ENCODE measurements around the gene PCDHGB4.

The PCDHGB4 gene

DNA sequence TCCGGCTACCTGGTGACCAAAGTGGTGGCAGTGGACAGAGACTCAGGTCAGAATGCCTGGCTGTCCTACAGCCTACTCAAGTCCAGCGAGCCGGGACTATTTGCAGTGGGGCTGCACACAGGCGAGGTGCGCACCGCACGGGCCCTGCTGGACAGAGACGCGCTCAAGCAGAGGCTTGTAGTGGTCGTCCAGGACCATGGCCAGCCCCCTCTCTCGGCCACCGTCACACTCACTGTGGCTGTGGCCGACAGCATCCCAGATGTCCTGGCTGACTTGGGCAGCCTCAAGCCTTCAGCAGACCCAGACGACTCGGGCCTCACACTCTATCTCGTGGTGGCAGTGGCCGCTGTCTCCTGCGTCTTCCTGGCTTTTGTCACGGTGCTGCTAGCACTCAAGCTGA lies 30.5 kb upstream of the PCDHGB4 start:
- no peak for DNase-seq (ENCODE audit: low spot score)
- TF ChIP-seq, protein P1, sequence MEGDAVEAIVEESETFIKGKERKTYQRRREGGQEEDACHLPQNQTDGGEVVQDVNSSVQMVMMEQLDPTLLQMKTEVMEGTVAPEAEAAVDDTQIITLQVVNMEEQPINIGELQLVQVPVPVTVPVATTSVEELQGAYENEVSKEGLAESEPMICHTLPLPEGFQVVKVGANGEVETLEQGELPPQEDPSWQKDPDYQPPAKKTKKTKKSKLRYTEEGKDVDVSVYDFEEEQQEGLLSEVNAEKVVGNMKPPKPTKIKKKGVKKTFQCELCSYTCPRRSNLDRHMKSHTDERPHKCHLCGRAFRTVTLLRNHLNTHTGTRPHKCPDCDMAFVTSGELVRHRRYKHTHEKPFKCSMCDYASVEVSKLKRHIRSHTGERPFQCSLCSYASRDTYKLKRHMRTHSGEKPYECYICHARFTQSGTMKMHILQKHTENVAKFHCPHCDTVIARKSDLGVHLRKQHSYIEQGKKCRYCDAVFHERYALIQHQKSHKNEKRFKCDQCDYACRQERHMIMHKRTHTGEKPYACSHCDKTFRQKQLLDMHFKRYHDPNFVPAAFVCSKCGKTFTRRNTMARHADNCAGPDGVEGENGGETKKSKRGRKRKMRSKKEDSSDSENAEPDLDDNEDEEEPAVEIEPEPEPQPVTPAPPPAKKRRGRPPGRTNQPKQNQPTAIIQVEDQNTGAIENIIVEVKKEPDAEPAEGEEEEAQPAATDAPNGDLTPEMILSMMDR (IDR thresholded peaks at IDR 0.05; ENCODE audit: extremely low read depth, insufficient read depth, missing control alignments) = no peak
- in situ Hi-C loops (cut with MboI; ENCODE audit: low pct_unique_long_range_greater_than_20kb, low sequenced_read_pairs, unreplicated experiment) = no loop called here

GRCh38 chr5:141359790-141360426 lies 27.6 kb upstream of the PCDHGB4 start, which contains the start of gene PCDHGB2:
TSS of gene PCDHGB2 (plus strand) at chr5:141359994. CDS start at chr5:141360136, 142 bp downstream.
- peak; percentile 61 for DNase-seq (ENCODE audit: low spot score)
- TF ChIP-seq, protein P1 (IDR thresholded peaks at IDR 0.05; ENCODE audit: extremely low read depth, insufficient read depth, missing control alignments) = peak; percentile 40
- in situ Hi-C loops (cut with MboI; ENCODE audit: low pct_unique_long_range_greater_than_20kb, low sequenced_read_pairs, unreplicated experiment) = no loop called here

DNA sequence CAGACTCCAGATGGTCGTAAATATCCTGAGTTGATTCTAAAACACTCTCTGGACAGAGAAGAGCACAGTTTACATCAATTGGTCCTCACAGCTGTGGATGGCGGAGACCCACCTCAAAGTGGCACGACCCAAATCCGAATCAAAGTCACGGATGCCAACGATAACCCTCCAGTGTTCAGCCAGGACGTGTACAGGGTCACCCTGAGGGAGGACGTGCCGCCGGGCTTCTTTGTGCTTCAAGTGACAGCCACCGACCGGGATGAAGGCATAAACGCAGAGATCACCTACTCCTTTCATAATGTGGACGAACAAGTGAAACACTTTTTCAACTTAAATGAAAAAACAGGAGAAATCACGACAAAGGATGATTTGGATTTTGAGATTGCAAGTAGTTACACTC lies 26.8 kb upstream of the PCDHGB4 start:
- no peak for DNase-seq (ENCODE audit: low spot score)
- in situ Hi-C loops (cut with MboI; ENCODE audit: low pct_unique_long_range_greater_than_20kb, low sequenced_read_pairs, unreplicated experiment) = no loop called here
- TF ChIP-seq, protein P1 (IDR thresholded peaks at IDR 0.05; ENCODE audit: extremely low read depth, insufficient read depth, missing control alignments) = no peak

GRCh38 chr5:141362719-141363118 lies 24.8 kb upstream of the PCDHGB4 start:
- in situ Hi-C loops (cut with MboI; ENCODE audit: low pct_unique_long_range_greater_than_20kb, low sequenced_read_pairs, unreplicated experiment) = no loop called here
- TF ChIP-seq, protein P1 (IDR thresholded peaks at IDR 0.05; ENCODE audit: extremely low read depth, insufficient read depth, missing control alignments) = no peak
- DNase-seq (ENCODE audit: low spot score) = no peak

DNA sequence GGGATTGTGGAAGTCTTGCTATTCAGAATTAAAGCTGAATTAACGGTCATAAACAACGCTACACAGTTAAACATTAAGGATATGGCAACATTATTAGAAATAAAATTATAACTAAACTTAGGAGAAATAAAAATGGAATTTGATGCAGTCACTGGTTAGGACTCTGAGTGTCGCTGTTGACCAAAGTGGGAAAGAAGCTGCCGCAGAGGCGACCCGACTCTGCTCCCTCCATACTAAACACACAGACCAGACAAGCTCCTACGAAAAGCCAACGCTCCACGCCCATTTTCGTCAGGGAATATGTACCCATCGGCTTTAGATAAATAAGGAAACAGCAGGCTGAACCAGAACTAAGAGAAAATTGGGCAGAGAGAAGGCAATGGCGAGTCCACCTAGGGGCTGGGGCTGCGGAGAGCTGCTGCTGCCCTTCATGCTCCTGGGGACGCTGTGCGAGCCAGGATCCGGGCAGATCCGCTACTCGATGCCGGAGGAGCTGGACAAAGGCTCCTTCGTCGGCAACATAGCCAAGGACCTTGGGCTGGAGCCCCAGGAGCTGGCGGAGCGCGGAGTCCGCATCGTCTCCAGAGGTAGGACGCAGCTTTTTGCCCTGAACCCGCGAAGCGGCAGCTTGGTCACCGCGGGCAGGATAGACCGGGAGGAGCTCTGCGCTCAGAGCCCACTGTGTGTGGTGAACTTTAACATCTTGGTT lies 23.4 kb upstream of the PCDHGB4 start, which contains the start of gene PCDHGA5:
Gene PCDHGA5 (plus strand): TSS at position 211 of the 709 bp plus-strand sequence. CDS start 169 bp downstream, at position 380.
- in situ Hi-C loops (cut with MboI; ENCODE audit: low pct_unique_long_range_greater_than_20kb, low sequenced_read_pairs, unreplicated experiment) = no loop called here
- TF ChIP-seq, protein P1 (IDR thresholded peaks at IDR 0.05; ENCODE audit: extremely low read depth, insufficient read depth, missing control alignments) = no peak

GRCh38 chr5:141366016-141366896 lies 21.2 kb upstream of the PCDHGB4 start:
- no peak for DNase-seq (ENCODE audit: low spot score)
- in situ Hi-C loops (cut with MboI; ENCODE audit: low pct_unique_long_range_greater_than_20kb, low sequenced_read_pairs, unreplicated experiment) = no loop called here
- TF ChIP-seq, protein P1 (IDR thresholded peaks at IDR 0.05; ENCODE audit: extremely low read depth, insufficient read depth, missing control alignments) = no peak

More for the DNA sequence above, 23.4 kb upstream of the PCDHGB4 start, which contains the start of gene PCDHGA5:
- DNase-seq (ENCODE audit: low spot score) = no peak

Measured in GM13977 (cell line).